ENCODE measurements around the gene KLK4. TPM values are rescaled to one million over a fixed set of nuclear protein-coding genes. Genes with fewer than 3 reads are reported as not detected.

Gene KLK4
- total RNA-seq = not detected
- polyA plus RNA-seq = not detected
- long read RNA-seq, donor 1 = 0 reads
- long read RNA-seq, donor 2 = 0 reads
- long read RNA-seq, donor 3 = 0 reads

- H3K4me1 ChIP-seq = peaks cover 0 to 7% (median 0%) of the 10 kb centered on the region in 12 donors
- no peak within 1 kb of the TSS for H3K4me3 ChIP-seq
- DNase-seq (no peak), ATAC-seq (no peak)
- intact Hi-C loops (cut with DNase I) = loop anchor here in 1 of 10 donors (10.0 kb wide), 1 partner anchor 377 kb away; no protein-coding TSS in a partner anchor
- WGBS, 4 donors = 54 to 58% (median 55%) methylated on average over 9 of the region's 9 CpGs
- TF ChIP-seq CTCF (IDR thresholded peaks at IDR 0.05) = no peak
- TF ChIP-seq POLR2A (IDR thresholded peaks at IDR 0.05) = no peak
- H3K27ac ChIP-seq = no peak within 1 kb of the TSS
- H3K27me3 ChIP-seq = peaks cover 22 to 86% (median 61%) of the 10 kb centered on the region in 9 donors
- H3K9me3 ChIP-seq = no peaks in the 10 kb centered on the region
- H3K36me3 ChIP-seq = no peaks in the 10 kb centered on the region
Observed at GRCh38 chr19:50911206-50912101, at the start of gene KLK4. Gene KLK4 (minus strand): TSS chr19:50911395. CDS start chr19:50910738, 657 bp downstream.

- no peak overlapping the region for H3K27ac ChIP-seq
- H3K27me3 ChIP-seq = peaks cover 0 to 31% (median 0%) of the 10 kb centered on the region in 9 donors
- no peaks in the 10 kb centered on the region for H3K4me1 ChIP-seq
- no peak for TF ChIP-seq POLR2A (IDR thresholded peaks at IDR 0.05)
- TF ChIP-seq CTCF (IDR thresholded peaks at IDR 0.05) = no peak
- intact Hi-C loops (cut with DNase I) = no loop called here
- no peak overlapping the region for H3K4me3 ChIP-seq
- DNase-seq (no peak), ATAC-seq (no peak)
- WGBS, 4 donors = 45 to 58% (median 53%) methylated on average over 8 to 9 of the region's 9 CpGs
- no peaks in the 10 kb centered on the region for H3K9me3 ChIP-seq
- H3K36me3 ChIP-seq = no peaks in the 10 kb centered on the region
Observed at GRCh38 chr19:50959731-50960500, 48.7 kb upstream of the KLK4 start.

GRCh38 chr19:50957587-50957986 lies 46.4 kb upstream of the KLK4 start:
- WGBS, 4 donors = 70 to 76% (median 73%) methylated on average over 8 of the region's 8 CpGs
- no peak overlapping the region for H3K4me3 ChIP-seq

More at GRCh38 chr19:50957587-50957986, 46.4 kb upstream of the KLK4 start:
- Histone ChIP-seq H3K27ac (no peak overlapping the region), H3K27me3 (peaks cover 0 to 29% (median 0%) of the 10 kb centered on the region in 9 donors), H3K9me3 (no peaks in the 10 kb centered on the region), H3K36me3 (no peaks in the 10 kb centered on the region), H3K4me1 (no peaks in the 10 kb centered on the region)
- intact Hi-C loops (cut with DNase I) = loop anchor here in 1 of 10 donors (1.0 kb wide), 1 partner anchor 18 kb away; no protein-coding TSS in a partner anchor
- no peak for TF ChIP-seq CTCF (IDR thresholded peaks at IDR 0.05)
- TF ChIP-seq POLR2A (IDR thresholded peaks at IDR 0.05) = no peak
- DNase-seq (no peak), ATAC-seq (no peak)

All from heart left ventricle (tissue), 16 donors.